ENCODE measurements around the gene MIX23. TPM values are rescaled to one million over a fixed set of nuclear protein-coding genes. Genes with fewer than 3 reads are reported as not detected.
"Not testable (repeated sequence)": the region's sequence is repeated elsewhere in the genome, so short reads cannot be mapped to it uniquely, and the experiment has no call there.

Gene MIX23
- polyA plus RNA-seq, 3 donors: 3.9 to 8.2 (median 5.2) TPM

DNA sequence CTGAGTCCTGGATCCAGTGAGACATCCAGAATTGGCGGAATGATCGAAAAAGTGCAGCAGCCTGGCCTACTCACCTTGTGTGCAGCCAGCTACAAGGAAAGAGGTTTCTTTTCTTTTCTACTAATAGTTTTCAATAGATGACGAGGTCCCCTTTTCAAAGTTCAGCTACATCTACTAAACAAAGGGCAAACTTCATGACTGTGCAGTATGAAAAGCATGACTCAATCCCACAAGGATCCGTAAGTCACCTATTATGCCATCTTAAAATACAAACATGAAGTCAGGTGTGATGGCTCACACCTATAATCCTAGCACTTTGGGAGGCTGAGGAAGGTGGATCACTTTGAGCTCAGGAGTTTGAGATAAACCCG lies 16.7 kb downstream of the MIX23 start:
- 100% methylated on average over 2 of the region's 5 CpGs for WGBS (ENCODE audit: insufficient coverage)
- H3K4me2 ChIP-seq (replicated peaks; ENCODE audit: extremely low read depth, low read length, poor library complexity, severe bottlenecking): no peak overlapping the region

DNA sequence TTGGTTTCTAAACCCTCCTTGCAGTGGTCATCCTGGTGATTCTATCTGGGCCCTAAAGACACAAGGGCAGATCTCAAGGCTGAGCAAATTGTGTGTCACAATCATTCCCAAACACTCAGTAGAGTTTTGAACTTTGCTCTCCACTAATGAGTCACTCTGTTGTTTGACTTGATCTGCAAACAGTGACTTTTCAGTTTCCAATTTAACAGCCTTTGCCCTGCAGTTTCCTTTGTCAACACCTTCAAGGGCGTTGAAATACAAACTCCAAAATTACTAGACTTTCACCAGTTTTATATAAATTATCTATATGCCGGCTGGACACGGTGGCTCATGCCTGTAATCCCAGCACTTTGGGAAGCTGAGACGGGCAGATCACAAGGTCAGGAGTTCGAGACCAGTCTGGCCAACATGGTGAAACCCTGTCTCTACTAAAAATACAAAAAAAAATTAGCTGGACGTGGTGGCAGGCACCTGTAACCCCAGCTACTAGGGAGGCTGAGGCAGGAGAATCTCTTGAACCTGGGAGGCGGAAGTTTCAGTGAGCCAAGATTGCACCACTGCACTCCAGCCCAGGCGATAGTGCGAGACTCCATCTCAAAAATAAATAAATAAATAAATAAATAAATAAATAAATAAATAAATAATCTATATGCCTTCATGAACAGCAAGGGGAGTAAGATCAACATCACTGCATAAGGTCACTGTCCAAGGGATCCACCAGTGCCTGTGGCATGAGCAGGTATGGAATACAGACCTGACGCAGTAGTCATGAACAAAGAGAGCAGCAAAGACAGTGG lies 17.3 kb downstream of the MIX23 start:
- H3K27ac ChIP-seq (ENCODE audit: low read depth in 1 of 2, low read length in 2 of 2); H3K79me2 ChIP-seq (ENCODE audit: insufficient read depth, low read length); H3K4me3 ChIP-seq (replicated peaks in 1 of 3; ENCODE audit: low read depth in 2 of 3, low read length in 3 of 3); H3K4me1 ChIP-seq (ENCODE audit: control insufficient read depth in 1 of 2, insufficient read depth in 2 of 2, low read length in 2 of 2); H3K4me3 Mint-ChIP-seq; H3K9me3 ChIP-seq (replicated peaks in 1 of 2; ENCODE audit: control insufficient read depth in 1 of 2, insufficient read depth in 1 of 2, low read length in 2 of 2); intact Hi-C loops (cut with micrococcal nuclease); H3K4me1 Mint-ChIP-seq; H3K4me2 ChIP-seq (replicated peaks; ENCODE audit: extremely low read depth, low read length, poor library complexity, severe bottlenecking); H3K27me3 Mint-ChIP-seq (ENCODE audit: low read depth in 3 of 3); H3K9me3 Mint-ChIP-seq; DNase-seq; H2AFZ ChIP-seq (ENCODE audit: insufficient read depth, low read depth, low read length, poor library complexity, severe bottlenecking); H3K9ac ChIP-seq (ENCODE audit: insufficient read depth, low read length, poor library complexity, severe bottlenecking); H3K27me3 ChIP-seq (ENCODE audit: control insufficient read depth in 2 of 2, insufficient read depth in 2 of 2, low read length in 2 of 2); H4K20me1 ChIP-seq (ENCODE audit: insufficient read depth, low read length): not testable (repeated sequence)
- H3K36me3 ChIP-seq (replicated peaks in 1 of 2; ENCODE audit: control insufficient read depth in 1 of 2, insufficient read depth in 2 of 2, low read length in 2 of 2): peaks cover 28 to 88% of the 10 kb centered on the region in 2 donors
- WGBS (ENCODE audit: insufficient coverage): 100% methylated on average over 4 of the region's 10 CpGs
- H3K36me3 Mint-ChIP-seq: peaks cover 46 to 64% of the 10 kb centered on the region in 2 donors
- H3K27ac Mint-ChIP-seq: peak overlapping the region in 1 of 7 donors; percentile 7

More for the DNA sequence above, 16.7 kb downstream of the MIX23 start:
- Mint-ChIP-seq H3K9me3 (no peaks in the 10 kb centered on the region), H3K27me3 (ENCODE audit: low read depth in 3 of 3) (no peaks in the 10 kb centered on the region), H3K36me3 (peaks cover 46 to 62% of the 10 kb centered on the region in 2 donors), H3K27ac (no peak overlapping the region), H3K4me3 (no peak overlapping the region), H3K4me1 (peaks cover 14% of the 10 kb centered on the region)
- H4K20me1 ChIP-seq (ENCODE audit: insufficient read depth, low read length): no peaks in the 10 kb centered on the region
- peaks cover 13 to 14% of the 10 kb centered on the region in 2 donors for H3K4me1 ChIP-seq (ENCODE audit: control insufficient read depth in 1 of 2, insufficient read depth in 2 of 2, low read length in 2 of 2)
- H3K36me3 ChIP-seq (replicated peaks in 1 of 2; ENCODE audit: control insufficient read depth in 1 of 2, insufficient read depth in 2 of 2, low read length in 2 of 2): peaks cover 25 to 82% of the 10 kb centered on the region in 2 donors
- H2AFZ ChIP-seq (ENCODE audit: insufficient read depth, low read depth, low read length, poor library complexity, severe bottlenecking): no peak overlapping the region
- H3K27me3 ChIP-seq (ENCODE audit: control insufficient read depth in 2 of 2, insufficient read depth in 2 of 2, low read length in 2 of 2): no peaks in the 10 kb centered on the region
- no peak for DNase-seq
- no peak overlapping the region for H3K9ac ChIP-seq (ENCODE audit: insufficient read depth, low read length, poor library complexity, severe bottlenecking)
- H3K4me3 ChIP-seq (replicated peaks in 1 of 3; ENCODE audit: low read depth in 2 of 3, low read length in 3 of 3): no peak overlapping the region
- intact Hi-C loops (cut with micrococcal nuclease): no loop called here
- no peaks in the 10 kb centered on the region for H3K9me3 ChIP-seq (replicated peaks in 1 of 2; ENCODE audit: control insufficient read depth in 1 of 2, insufficient read depth in 1 of 2, low read length in 2 of 2)
- no peaks in the 10 kb centered on the region for H3K79me2 ChIP-seq (ENCODE audit: insufficient read depth, low read length)
- TF ChIP-seq CTCF (IDR thresholded peaks at IDR 0.05): no peak
- no peak overlapping the region for H3K27ac ChIP-seq (ENCODE audit: low read depth in 1 of 2, low read length in 2 of 2)

All from CD14-positive monocyte (primary cell).